Measurements from ENCODE around the gene DOCK4. TPM values are rescaled to one million over a fixed set of nuclear protein-coding genes. Genes with fewer than 3 reads are reported as not detected.

Gene DOCK4
- total RNA-seq, 4 donors from 2014 or later = 6.4 to 20.5 (median 9.7) TPM

- no peak for TF ChIP-seq CTCF (IDR thresholded peaks at IDR 0.05)
- TF ChIP-seq POLR2AphosphoS5 (IDR thresholded peaks at IDR 0.05) = no peak
- no peak for TF ChIP-seq EP300 (IDR thresholded peaks at IDR 0.05)
- TF ChIP-seq POLR2A (IDR thresholded peaks at IDR 0.05) = no peak
- whole genome bisulfite sequencing = 95% methylated on average over 8 of the region's 8 CpGs
- Histone ChIP-seq H3K4me3 (no peak overlapping the region), H3K4me1 (no peaks in the 10 kb centered on the region), H3K36me3 (no peaks in the 10 kb centered on the region), H3K9me3 (no peaks in the 10 kb centered on the region), H3K27ac (no peak overlapping the region), H3K27me3 (no peaks in the 10 kb centered on the region)
- DNase-seq (ENCODE audit: low spot score in 2 of 2) = no peak
Observed at GRCh38 chr7:112042631-112043030, 163.6 kb downstream of the DOCK4 start.

- TF ChIP-seq POLR2AphosphoS5 (IDR thresholded peaks at IDR 0.05) = no peak
- TF ChIP-seq POLR2A (IDR thresholded peaks at IDR 0.05) = no peak
- no peak for TF ChIP-seq CTCF (IDR thresholded peaks at IDR 0.05)
- no peak for TF ChIP-seq EP300 (IDR thresholded peaks at IDR 0.05)
- Histone ChIP-seq H3K27me3 (no peaks in the 10 kb centered on the region), H3K4me1 (no peaks in the 10 kb centered on the region), H3K9me3 (no peaks in the 10 kb centered on the region), H3K36me3 (no peaks in the 10 kb centered on the region), H3K4me3 (no peak overlapping the region), H3K27ac (no peak overlapping the region)
- 96% methylated on average over 1 of the region's 1 CpG for WGBS
- no peak for DNase-seq (ENCODE audit: low spot score in 2 of 2)
Observed at GRCh38 chr7:112038353-112038752, 167.8 kb downstream of the DOCK4 start.

GRCh38 chr7:112036071-112036470, 170.1 kb downstream of the DOCK4 start:
- Histone ChIP-seq H3K9me3 (no peaks in the 10 kb centered on the region), H3K27me3 (no peaks in the 10 kb centered on the region), H3K27ac (no peak overlapping the region), H3K4me1 (no peaks in the 10 kb centered on the region), H3K36me3 (no peaks in the 10 kb centered on the region), H3K4me3 (no peak overlapping the region)
- DNase-seq (ENCODE audit: low spot score in 2 of 2) = no peak
- WGBS = 74% methylated on average over 2 of the region's 2 CpGs
- no peak for TF ChIP-seq EP300 (IDR thresholded peaks at IDR 0.05)
- no peak for TF ChIP-seq POLR2A (IDR thresholded peaks at IDR 0.05)
- TF ChIP-seq CTCF (IDR thresholded peaks at IDR 0.05) = no peak
- TF ChIP-seq POLR2AphosphoS5 (IDR thresholded peaks at IDR 0.05) = no peak

- TF ChIP-seq EP300 (IDR thresholded peaks at IDR 0.05) (no peak), CTCF (IDR thresholded peaks at IDR 0.05) (no peak), POLR2A (IDR thresholded peaks at IDR 0.05) (no peak), POLR2AphosphoS5 (IDR thresholded peaks at IDR 0.05) (no peak)
- no peak overlapping the region for H3K27ac ChIP-seq
- H3K36me3 ChIP-seq = no peaks in the 10 kb centered on the region
- H3K9me3 ChIP-seq = no peaks in the 10 kb centered on the region
- no peak overlapping the region for H3K4me3 ChIP-seq
- H3K4me1 ChIP-seq = no peaks in the 10 kb centered on the region
- 71% methylated on average over 5 of the region's 5 CpGs for WGBS
- DNase-seq (ENCODE audit: low spot score in 2 of 2) = no peak
- no peaks in the 10 kb centered on the region for H3K27me3 ChIP-seq
Observed at GRCh38 chr7:112031689-112032088, 174.5 kb downstream of the DOCK4 start.

GRCh38 chr7:112025556-112025955, 180.6 kb downstream of the DOCK4 start:
- H3K4me3 ChIP-seq = no peak overlapping the region
- H3K36me3 ChIP-seq = no peaks in the 10 kb centered on the region
- no peak for DNase-seq (ENCODE audit: low spot score in 2 of 2)
- H3K9me3 ChIP-seq = no peaks in the 10 kb centered on the region
- H3K27ac ChIP-seq = no peak overlapping the region
- TF ChIP-seq POLR2A (IDR thresholded peaks at IDR 0.05) (no peak), POLR2AphosphoS5 (IDR thresholded peaks at IDR 0.05) (no peak), CTCF (IDR thresholded peaks at IDR 0.05) (no peak), EP300 (IDR thresholded peaks at IDR 0.05) (no peak)
- H3K4me1 ChIP-seq = peaks cover 3% of the 10 kb centered on the region
- WGBS = 89% methylated on average over 2 of the region's 2 CpGs
- H3K27me3 ChIP-seq = no peaks in the 10 kb centered on the region
